Gastroesophageal sphincter (tissue), 4 donors: ENCODE measurements around the gene AMH. TPM values are rescaled to one million over a fixed set of nuclear protein-coding genes. Genes with fewer than 3 reads are reported as not detected.
"Not testable (repeated sequence)": the region's sequence is repeated elsewhere in the genome, so short reads cannot be mapped to it uniquely, and the experiment has no call there.

Experiments
- ATAC-seq: fragments of 150-250 bp; one replicate; pipeline ENCODE4 v1.9.1; 2016; ENCODE audit warnings: mild to moderate bottlenecking, moderate library complexity
- H3K27ac ChIP-seq, 4 donors: fragments of 200-600 bp; sonication (generic) in 3 of 4; 1 replicate in 3 of 4; 2 replicates in 1 of 4; pipeline ENCODE4 v1.5.1; 2016 to 2019
- H3K27me3 ChIP-seq: fragments of 200-600 bp; sonication (generic); one replicate; pipeline ENCODE4 v1.5.1; 2019
- H3K36me3 ChIP-seq, 2 donors: fragments of 200-600 bp; sonication (generic); one replicate each; pipeline ENCODE4 v1.5.1; 2019; ENCODE audit warnings: control low read depth in 1 of 2
- H3K4me1 ChIP-seq, 3 donors: fragments of 200-600 bp; sonication (generic); 1 replicate in 2 of 3; 2 replicates in 1 of 3; pipeline ENCODE4 v1.5.1; 2016 to 2019; ENCODE audit warnings: control low read depth in 2 of 3
- H3K4me3 ChIP-seq, 2 donors: fragments of 200-600 bp; sonication (generic); one replicate each; pipeline ENCODE4 v1.5.1; 2019; ENCODE audit warnings: mild to moderate bottlenecking in 1 of 2, moderate library complexity in 1 of 2
- H3K9me3 ChIP-seq, 3 donors: fragments of 200-600 bp; sonication (generic); one replicate each; pipeline ENCODE4 v1.5.1; 2017 to 2019; ENCODE audit warnings: control low read depth in 2 of 3
- EP300 ChIP-seq: sonication (generic); formaldehyde crosslinking; IDR thresholded peaks from one replicate; pipeline ENCODE4 v1.6.1; 2017; ENCODE audit warnings: antibody characterized with exemption, mild to moderate bottlenecking
- POLR2A ChIP-seq, 2 donors: fragments of 450-650 bp; IDR thresholded peaks; one replicate each; pipeline ENCODE4 v1.6.1; 2017; ENCODE audit warnings: antibody characterized with exemption in 2 of 2, mild to moderate bottlenecking in 2 of 2, moderate library complexity in 1 of 2
- POLR2AphosphoS5 ChIP-seq: sonication (generic); formaldehyde crosslinking; IDR thresholded peaks from one replicate; pipeline ENCODE4 v1.6.1; 2017; ENCODE audit warnings: antibody characterized with exemption
- WGBS, 2 donors: methylation state at CpG; one replicate each; pipeline ENCODE4 v1.1.5; 2018; ENCODE audit warnings: low coverage in 1 of 2; 5-methylcytosine and 5-hydroxymethylcytosine counted together
- total RNA-seq, 4 donors: library from RNA; depleted of rRNA; stranded (reverse); fragments of >200 nt; gene quantifications; one replicate each; pipeline ENCODE4 v1.1.0, GENCODE V29; 2016
- TF ChIP-seq, protein P1 (sequence below), 4 experiments: fragments of 200-600 bp in 2 of 4; fragments of 450-650 bp in 2 of 4; sonication (generic) in 1 of 4; IDR thresholded peaks; one replicate each; pipeline ENCODE4 v1.5.1; 2017 to 2019; ENCODE audit warnings: antibody characterized with exemption in 4 of 4, mild to moderate bottlenecking in 2 of 4, moderate library complexity in 2 of 4

The AMH gene
- total RNA-seq: 1 to 10 TPM in 1 of 4 donors, under 1 TPM in 3; 0.23 to 1.2 (median 0.47) TPM

DNA sequence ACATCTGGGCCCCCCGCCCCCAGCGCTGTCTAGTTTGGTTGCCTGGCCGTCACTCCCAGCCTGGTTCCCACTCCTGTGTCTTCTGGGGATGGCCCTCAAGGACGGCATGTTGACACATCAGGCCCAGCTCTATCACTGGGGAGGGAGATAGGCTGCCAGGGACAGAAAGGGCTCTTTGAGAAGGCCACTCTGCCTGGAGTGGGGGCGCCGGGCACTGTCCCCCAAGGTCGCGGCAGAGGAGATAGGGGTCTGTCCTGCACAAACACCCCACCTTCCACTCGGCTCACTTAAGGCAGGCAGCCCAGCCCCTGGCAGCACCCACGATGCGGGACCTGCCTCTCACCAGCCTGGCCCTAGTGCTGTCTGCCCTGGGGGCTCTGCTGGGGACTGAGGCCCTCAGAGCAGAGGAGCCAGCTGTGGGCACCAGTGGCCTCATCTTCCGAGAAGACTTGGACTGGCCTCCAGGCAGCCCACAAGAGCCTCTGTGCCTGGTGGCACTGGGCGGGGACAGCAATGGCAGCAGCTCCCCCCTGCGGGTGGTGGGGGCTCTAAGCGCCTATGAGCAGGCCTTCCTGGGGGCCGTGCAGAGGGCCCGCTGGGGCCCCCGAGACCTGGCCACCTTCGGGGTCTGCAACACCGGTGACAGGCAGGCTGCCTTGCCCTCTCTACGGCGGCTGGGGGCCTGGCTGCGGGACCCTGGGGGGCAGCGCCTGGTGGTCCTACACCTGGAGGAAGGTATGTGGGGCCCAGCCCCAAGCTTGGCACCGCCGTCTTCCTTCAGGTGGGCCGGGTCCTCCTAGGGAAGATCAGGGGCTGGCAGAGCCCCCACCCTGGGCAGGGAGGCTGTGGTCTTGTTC lies at the start of gene AMH:
AMH (plus strand) TSS at position 314 of the 857 bp plus-strand sequence; CDS start at position 324, 10 bp downstream.
- Histone ChIP-seq H3K4me1 (peaks cover 0 to 59% (median 33%) of the 10 kb centered on the region in 3 donors), H3K27ac (no peak within 1 kb of the TSS), H3K4me3 (no peak within 1 kb of the TSS), H3K36me3 (peaks cover 0 to 55% of the 10 kb centered on the region in 2 donors), H3K27me3 (peaks cover 52% of the 10 kb centered on the region), H3K9me3 (no peaks in the 10 kb centered on the region)
- 70% methylated on average over 2 of the region's 27 CpGs; no CpG with 5 or more reads in 1 of the 2 donors for WGBS, 2 donors
- ATAC-seq: no peak
- TF ChIP-seq POLR2AphosphoS5 (no peak), POLR2A (IDR thresholded peaks at IDR 0.05) (no peak)

DNA sequence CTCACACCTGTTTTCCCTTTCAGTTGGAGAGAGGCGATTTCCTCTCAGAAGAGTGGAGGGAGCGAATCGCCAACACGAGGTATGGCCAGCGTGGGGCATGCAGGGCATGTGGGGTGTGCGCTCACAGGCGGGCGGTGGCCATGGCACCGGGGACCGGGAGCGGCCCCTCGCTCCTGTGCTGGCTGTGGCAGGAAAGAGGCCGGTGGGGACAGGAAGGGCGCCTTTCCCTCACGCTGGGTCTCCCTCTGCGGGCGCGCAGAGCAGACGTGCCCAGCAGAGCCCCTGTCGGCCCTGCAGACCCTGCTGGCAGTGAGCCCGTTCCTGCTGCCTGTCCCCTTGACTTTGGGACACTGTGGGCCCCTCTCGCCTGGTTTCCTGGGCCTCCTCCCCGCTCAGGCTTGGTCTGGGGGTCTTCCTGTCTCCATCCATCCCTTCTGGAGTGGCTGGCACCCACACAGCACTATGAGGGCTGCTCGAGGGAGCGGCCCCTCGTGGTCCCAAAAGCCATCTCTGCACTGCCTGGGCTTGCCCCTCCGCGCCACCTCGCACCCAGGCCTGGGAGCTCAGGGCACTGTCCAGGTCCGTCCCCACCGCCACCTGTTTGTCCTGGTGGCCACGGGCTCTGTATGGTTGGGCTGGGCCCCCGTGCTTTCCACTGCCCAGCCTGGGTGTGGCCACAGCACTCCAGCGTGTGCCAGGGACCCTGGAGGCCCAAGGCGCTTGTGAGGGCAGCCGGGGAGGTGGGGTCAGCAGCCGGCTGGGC lies 49.1 kb upstream of the AMH start:
- H3K4me1 ChIP-seq: peaks cover 0 to 10% (median 0%) of the 10 kb centered on the region in 3 donors
- no peaks in the 10 kb centered on the region for H3K27me3 ChIP-seq
- no peak for ATAC-seq
- H3K36me3 ChIP-seq: peaks cover 0 to 89% of the 10 kb centered on the region in 2 donors
- WGBS, 2 donors: 75% methylated on average over 4 of the region's 37 CpGs; no CpG with 5 or more reads in 1 of the 2 donors
- no peak overlapping the region for H3K4me3 ChIP-seq
- no peak overlapping the region for H3K27ac ChIP-seq
- no peaks in the 10 kb centered on the region for H3K9me3 ChIP-seq
- TF ChIP-seq POLR2AphosphoS5 (no peak), POLR2A (IDR thresholded peaks at IDR 0.05) (no peak), EP300 (no peak)
- TF ChIP-seq, protein P1, sequence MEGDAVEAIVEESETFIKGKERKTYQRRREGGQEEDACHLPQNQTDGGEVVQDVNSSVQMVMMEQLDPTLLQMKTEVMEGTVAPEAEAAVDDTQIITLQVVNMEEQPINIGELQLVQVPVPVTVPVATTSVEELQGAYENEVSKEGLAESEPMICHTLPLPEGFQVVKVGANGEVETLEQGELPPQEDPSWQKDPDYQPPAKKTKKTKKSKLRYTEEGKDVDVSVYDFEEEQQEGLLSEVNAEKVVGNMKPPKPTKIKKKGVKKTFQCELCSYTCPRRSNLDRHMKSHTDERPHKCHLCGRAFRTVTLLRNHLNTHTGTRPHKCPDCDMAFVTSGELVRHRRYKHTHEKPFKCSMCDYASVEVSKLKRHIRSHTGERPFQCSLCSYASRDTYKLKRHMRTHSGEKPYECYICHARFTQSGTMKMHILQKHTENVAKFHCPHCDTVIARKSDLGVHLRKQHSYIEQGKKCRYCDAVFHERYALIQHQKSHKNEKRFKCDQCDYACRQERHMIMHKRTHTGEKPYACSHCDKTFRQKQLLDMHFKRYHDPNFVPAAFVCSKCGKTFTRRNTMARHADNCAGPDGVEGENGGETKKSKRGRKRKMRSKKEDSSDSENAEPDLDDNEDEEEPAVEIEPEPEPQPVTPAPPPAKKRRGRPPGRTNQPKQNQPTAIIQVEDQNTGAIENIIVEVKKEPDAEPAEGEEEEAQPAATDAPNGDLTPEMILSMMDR (IDR thresholded peaks at IDR 0.05): no peak

DNA sequence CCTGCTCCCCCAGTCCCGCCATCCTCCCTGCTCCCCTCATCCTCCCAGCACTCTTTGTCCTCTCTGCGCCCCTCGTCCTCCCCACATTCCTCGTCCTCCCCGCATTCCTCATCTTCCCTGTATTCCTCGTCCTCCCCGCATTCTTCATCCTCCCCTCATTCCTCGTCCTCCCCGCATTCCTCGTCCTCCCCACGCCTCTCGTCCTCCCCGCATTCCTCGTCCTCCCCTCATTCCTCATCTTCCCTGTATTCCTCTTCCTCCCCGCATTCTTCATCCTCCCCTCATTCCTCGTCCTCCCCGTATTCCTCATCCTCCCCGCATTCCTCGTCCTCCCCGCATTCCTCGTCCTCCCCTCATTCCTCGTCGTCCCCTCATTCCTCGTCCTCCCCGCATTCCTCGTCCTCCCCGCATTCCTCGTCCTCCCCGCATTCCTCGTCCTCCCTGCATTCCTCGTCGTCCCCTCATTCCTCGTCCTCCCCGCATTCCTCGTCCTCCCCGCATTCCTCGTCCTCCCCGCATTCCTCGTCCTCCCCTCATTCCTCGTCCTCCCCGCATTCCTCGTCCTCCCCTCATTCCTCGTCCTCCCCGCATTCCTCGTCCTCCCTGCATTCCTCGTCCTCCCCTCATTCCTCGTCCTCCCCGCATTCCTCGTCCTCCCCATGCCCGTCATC lies 48.4 kb upstream of the AMH start:
- WGBS, 2 donors: 88 to 95% methylated on average over 28 to 50 of the region's 50 CpGs
- peaks cover 0 to 89% of the 10 kb centered on the region in 2 donors for H3K36me3 ChIP-seq
- not testable (repeated sequence) for H3K4me1 ChIP-seq, H3K4me3 ChIP-seq, H3K9me3 ChIP-seq, ATAC-seq, H3K27ac ChIP-seq, H3K27me3 ChIP-seq

DNA sequence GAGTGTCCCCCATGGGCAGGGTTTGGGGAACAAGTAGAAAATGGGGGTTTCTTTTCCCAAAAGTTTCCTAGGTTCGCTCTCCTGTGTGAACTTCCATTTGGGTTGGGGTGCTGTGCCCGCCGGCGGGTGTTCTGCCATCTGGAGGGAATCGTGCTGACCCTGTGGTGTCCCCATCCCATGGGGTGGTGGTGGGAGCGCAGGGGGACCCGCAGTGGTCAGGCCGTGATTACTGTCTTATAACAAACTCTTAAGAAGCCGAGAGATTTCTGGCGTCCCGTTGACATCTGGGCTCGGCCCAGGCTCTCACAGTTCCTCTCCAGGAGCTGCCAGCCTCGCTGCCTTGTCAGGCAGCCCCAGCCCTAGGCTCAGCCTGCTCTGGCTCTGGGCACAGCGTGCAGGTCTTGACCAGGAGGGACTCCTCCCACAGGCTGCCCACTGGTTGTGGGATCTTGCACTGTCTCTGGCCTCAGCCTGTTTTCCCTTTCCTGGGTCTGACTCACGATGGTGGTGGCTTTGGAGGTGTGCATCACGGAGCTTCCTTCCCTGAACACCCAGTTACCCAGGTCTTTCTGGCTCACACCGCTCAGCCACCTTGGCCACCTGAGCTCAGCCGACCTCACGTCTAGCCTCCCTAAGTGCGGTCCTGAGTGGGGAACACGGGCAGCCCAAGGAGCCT lies 47.5 kb upstream of the AMH start:
- no peak overlapping the region for H3K27ac ChIP-seq

DNA sequence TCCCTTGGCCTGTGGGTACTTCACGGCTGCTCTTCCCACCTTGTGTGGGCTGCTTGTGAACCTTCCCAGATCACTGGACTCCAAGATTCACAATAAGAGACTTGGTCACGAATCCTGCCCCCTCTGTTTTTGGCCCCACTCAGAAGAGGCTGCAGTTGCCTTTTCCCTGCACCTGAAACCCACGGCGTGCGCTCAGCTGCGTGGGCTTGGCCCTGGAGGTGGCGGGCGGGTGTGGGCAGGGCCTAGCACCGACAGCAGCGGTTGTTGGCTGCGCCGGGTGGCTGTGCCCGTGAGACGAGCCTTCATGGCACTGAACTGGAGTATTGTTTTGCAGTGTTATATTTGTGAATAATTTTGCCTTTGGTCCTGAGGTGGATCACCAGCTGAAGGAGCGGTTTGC lies 46.8 kb upstream of the AMH start:
- Histone ChIP-seq H3K4me1 (peaks cover 0 to 10% (median 0%) of the 10 kb centered on the region in 3 donors), H3K27ac (no peak overlapping the region), H3K36me3 (peaks cover 0 to 89% of the 10 kb centered on the region in 2 donors), H3K27me3 (no peaks in the 10 kb centered on the region), H3K9me3 (no peaks in the 10 kb centered on the region), H3K4me3 (no peak overlapping the region)
- WGBS, 2 donors: no CpG with 5 or more reads among the region's 15 CpGs
- ATAC-seq: no peak
- TF ChIP-seq EP300: no peak
- no peak for TF ChIP-seq POLR2A (IDR thresholded peaks at IDR 0.05)
- no peak for TF ChIP-seq POLR2AphosphoS5
- TF ChIP-seq, protein P1 (IDR thresholded peaks at IDR 0.05): no peak

More for the DNA sequence above, 47.5 kb upstream of the AMH start:
- 100% methylated on average over 1 of the region's 21 CpGs; no CpG with 5 or more reads in 1 of the 2 donors for WGBS, 2 donors
- H3K36me3 ChIP-seq: peaks cover 0 to 89% of the 10 kb centered on the region in 2 donors
- no peak for ATAC-seq
- TF ChIP-seq, protein P1 (IDR thresholded peaks at IDR 0.05): no peak
- TF ChIP-seq EP300 (no peak), POLR2A (IDR thresholded peaks at IDR 0.05) (no peak), POLR2AphosphoS5 (no peak)
- peaks cover 0 to 10% (median 0%) of the 10 kb centered on the region in 3 donors for H3K4me1 ChIP-seq
- no peaks in the 10 kb centered on the region for H3K9me3 ChIP-seq
- no peak overlapping the region for H3K4me3 ChIP-seq
- no peaks in the 10 kb centered on the region for H3K27me3 ChIP-seq
